RWPE1 (cell line): Measurements from ENCODE around the gene SHROOM3.
A peak's percentile ranks its signal among the peaks of the same experiment; 100 is the strongest.

ENCODE experiments used
- CTCF ChIA-PET: fragments of 350-600 bp; sonication (Branson Sonifier 250); formaldehyde crosslinking; extraction: SDS; loops from one replicate; lab custom pipeline; 2021; lab: Yijun Ruan, JAX
- POLR2A ChIA-PET: fragments of 400-600 bp; formaldehyde crosslinking; extraction: SDS; loops from one replicate; lab custom pipeline; 2020; ENCODE audit warnings: antibody characterized with exemption; ENCODE audit not compliant: low non-redundant PET; lab: Yijun Ruan, JAX
- DNase-seq: peaks from one replicate; pipeline ENCODE4 v3.0.0; 2012; ENCODE audit warnings: low spot score
- H3K27ac ChIP-seq: fragments of 450-650 bp; 2 replicates; pipeline ENCODE4 v1.5.1; 2017
- TF ChIP-seq, protein P1 (sequence below): fragments of 450-650 bp; conservative IDR thresholded peaks from 2 replicates; pipeline ENCODE4 v1.5.1; 2017; ENCODE audit warnings: low read depth, mild to moderate bottlenecking

The SHROOM3 gene

DNA sequence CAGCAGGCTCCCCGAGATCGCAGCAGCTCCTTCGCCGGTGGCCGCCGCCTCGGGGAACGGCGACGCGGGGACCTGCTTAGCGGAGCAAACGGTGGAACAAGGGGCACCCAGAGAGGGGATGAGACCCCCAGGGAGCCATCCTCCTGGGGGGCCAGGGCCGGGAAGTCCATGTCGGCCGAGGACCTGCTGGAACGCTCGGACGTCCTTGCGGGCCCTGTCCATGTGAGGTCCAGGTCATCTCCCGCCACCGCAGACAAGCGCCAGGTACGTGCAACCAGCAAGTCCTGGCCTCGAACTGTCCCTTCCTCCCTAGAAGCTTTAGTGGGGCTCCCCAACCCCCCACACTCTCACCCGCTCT lies 306.6 kb downstream of the SHROOM3 start:
- TF ChIP-seq, protein P1, sequence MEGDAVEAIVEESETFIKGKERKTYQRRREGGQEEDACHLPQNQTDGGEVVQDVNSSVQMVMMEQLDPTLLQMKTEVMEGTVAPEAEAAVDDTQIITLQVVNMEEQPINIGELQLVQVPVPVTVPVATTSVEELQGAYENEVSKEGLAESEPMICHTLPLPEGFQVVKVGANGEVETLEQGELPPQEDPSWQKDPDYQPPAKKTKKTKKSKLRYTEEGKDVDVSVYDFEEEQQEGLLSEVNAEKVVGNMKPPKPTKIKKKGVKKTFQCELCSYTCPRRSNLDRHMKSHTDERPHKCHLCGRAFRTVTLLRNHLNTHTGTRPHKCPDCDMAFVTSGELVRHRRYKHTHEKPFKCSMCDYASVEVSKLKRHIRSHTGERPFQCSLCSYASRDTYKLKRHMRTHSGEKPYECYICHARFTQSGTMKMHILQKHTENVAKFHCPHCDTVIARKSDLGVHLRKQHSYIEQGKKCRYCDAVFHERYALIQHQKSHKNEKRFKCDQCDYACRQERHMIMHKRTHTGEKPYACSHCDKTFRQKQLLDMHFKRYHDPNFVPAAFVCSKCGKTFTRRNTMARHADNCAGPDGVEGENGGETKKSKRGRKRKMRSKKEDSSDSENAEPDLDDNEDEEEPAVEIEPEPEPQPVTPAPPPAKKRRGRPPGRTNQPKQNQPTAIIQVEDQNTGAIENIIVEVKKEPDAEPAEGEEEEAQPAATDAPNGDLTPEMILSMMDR = no peak
- ChIA-PET CTCF (no interaction called here), POLR2A (no interaction called here)
- no peak overlapping the region for H3K27ac ChIP-seq
- no peak for DNase-seq

DNA sequence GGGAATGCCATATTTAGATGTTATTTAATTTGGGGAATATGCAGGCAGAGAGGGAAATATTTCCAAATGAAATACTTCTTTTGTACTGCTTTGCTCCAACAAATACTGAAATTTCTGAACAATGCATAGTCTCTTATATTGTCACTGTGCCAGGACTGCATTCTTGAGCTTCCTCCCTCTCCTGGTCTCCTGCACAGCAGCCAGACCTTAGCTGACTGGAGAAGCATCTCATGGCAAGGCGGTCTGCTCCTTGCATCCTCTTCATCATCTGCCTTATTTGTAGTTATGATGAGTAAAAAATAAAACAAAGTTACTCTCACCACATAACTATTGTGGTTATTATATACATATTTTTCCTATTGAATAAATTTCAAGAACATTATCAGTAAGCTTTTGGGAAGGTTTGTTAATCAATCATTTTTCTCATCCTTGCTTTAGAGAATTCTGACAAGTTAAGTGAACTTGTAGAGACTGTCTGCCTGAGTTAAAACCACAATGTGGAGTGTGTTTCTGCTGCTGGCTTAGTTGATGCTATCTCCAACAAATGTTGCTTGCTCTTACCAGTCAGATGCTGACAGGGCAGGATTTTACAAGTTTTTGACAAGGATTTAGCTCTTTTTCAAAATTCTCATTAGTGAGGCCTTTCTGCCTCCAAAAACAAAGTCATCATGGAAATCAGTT lies 309.4 kb downstream of the SHROOM3 start:
- TF ChIP-seq, protein P1 = no peak
- ChIA-PET CTCF (interaction anchor here (0.5 to 1.0 kb wide), 2 partner anchors 13 to 94 kb away, joined by 3 to 5 read pairs; no protein-coding TSS in a partner anchor), POLR2A (no interaction called here)
- DNase-seq = no peak
- H3K27ac ChIP-seq = no peak overlapping the region

DNA sequence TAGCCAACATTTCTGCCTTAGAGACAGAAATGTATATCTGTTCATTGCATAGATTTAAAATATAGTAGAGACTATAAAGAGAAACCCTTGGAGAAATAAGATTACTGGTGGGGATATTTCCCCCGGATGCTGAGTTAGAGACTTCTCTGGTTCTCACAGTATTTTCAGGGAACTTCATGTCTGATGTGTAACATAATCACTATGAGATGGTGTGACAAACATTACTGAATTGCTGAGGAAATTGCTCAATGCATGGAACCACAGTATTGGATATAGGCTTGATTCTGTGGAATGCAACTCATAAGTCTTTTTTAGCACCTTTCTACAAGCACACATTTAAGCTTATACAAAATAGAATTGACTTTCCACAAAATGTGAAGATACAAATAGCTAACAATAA lies 310.2 kb downstream of the SHROOM3 start:
- CTCF ChIA-PET = interaction anchor here (0.5 to 1.0 kb wide), 2 partner anchors 12 to 95 kb away, joined by 3 to 5 read pairs; no protein-coding TSS in a partner anchor
- TF ChIP-seq, protein P1 = no peak
- no peak overlapping the region for H3K27ac ChIP-seq
- DNase-seq = no peak
- POLR2A ChIA-PET = no interaction called here

DNA sequence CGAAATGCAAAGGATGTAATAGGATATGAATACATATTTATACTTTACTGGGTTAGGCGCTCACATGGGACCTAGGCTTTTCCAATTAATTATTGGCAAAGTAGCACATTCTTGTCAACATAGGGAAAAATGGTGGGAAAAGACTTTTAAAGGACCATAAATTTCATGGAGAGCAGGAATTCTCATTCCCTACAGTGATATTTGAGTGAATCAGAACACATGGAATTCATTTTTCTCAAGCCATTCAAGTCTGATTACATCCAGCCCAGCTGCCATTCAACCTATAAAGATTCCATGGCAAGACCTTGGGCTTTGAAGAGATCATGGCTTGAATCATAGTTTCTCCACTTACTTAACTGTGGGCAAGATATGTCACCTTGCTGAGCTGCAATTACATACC lies 312.5 kb downstream of the SHROOM3 start:
- ChIA-PET POLR2A (no interaction called here), CTCF (no interaction called here)
- TF ChIP-seq, protein P1 = no peak
- no peak overlapping the region for H3K27ac ChIP-seq
- no peak for DNase-seq

DNA sequence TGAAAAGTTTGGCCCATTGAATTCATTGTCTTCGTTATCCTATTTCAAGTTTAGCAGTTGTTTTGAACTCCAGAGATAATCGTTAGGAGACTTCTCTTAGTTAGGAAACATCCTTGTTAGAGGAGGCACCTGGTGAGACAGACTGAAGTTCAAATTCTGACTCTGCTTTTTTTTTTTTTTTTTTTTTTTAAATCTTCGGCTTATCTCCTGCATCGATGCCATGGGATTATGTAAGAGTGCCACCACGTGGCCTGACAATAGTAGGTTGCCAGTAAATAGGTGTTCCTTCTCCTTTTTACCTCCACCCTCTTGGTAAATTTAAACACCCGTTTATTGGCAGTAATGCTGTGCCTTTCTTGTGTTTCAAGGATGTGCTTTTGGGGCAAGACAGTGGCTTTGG lies 313.6 kb downstream of the SHROOM3 start:
- ChIA-PET POLR2A (no interaction called here), CTCF (no interaction called here)
- TF ChIP-seq, protein P1 = peak; percentile 33; the same call in 1 of the 2 replicates
- H3K27ac ChIP-seq = no peak overlapping the region
- DNase-seq = no peak

DNA sequence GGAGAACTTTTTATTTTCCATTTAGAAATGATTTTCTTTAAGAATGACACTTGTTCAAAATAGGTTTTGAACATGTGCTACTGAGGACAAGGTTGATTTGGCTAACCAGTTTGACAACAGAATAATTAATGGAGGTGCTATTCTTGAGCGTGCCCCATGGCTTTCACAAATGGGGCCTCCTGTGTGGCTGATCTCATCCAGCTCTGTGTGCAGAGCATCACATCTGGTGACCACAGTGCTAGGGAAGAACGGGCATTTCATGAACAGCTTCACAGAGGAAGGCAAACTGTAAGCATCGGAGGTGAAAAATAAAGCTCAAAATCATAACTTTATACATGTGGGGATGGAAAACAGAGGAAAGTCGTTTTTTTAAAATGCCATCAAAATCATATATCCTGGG lies 314.3 kb downstream of the SHROOM3 start:
- ChIA-PET CTCF (interaction anchor here (0.7 kb wide), 1 partner anchor 19 kb away, joined by 3 read pairs; no protein-coding TSS in a partner anchor), POLR2A (no interaction called here)
- H3K27ac ChIP-seq = no peak overlapping the region

More for the DNA sequence above, 314.3 kb downstream of the SHROOM3 start:
- DNase-seq = no peak
- TF ChIP-seq, protein P1 = no peak
